Ascending aorta (tissue), 2 donors: ENCODE measurements around the gene TMEM8B. TPM values are rescaled to one million over a fixed set of nuclear protein-coding genes. Genes with fewer than 3 reads are reported as not detected.
A peak's percentile ranks its signal among the peaks of the same experiment; 100 is the strongest.

Experiments used
- DNase-seq, 2 donors: peaks; one replicate each; pipeline ENCODE4 v3.0.0-alpha.2; 2019; ENCODE audit warnings: low spot score in 2 of 2
- H3K27ac ChIP-seq, 2 donors: fragments of 200-600 bp; sonication (generic); one replicate each; pipeline ENCODE4 v1.5.1; 2016 to 2017; ENCODE audit warnings: mild to moderate bottlenecking in 1 of 2
- H3K27me3 ChIP-seq: fragments of 200-600 bp; sonication (generic); one replicate; pipeline ENCODE4 v1.5.1; 2017
- H3K36me3 ChIP-seq, 2 donors: fragments of 200-600 bp; sonication (generic); one replicate each; pipeline ENCODE4 v1.5.1; 2016
- H3K4me1 ChIP-seq, 2 donors: fragments of 200-600 bp; sonication (generic); one replicate each; pipeline ENCODE4 v1.5.1; 2016 to 2017; ENCODE audit warnings: mild to moderate bottlenecking in 1 of 2
- H3K4me3 ChIP-seq, 2 donors: fragments of 200-600 bp; sonication (generic); one replicate each; pipeline ENCODE4 v1.5.1; 2016 to 2017; ENCODE audit warnings: mild to moderate bottlenecking in 1 of 2
- H3K9me3 ChIP-seq, 2 donors: fragments of 200-600 bp; sonication (generic); one replicate each; pipeline ENCODE4 v1.5.1; 2016
- CTCF ChIP-seq, 3 experiments: fragments of 200-600 bp in 2 of 3; fragments of 450-650 bp in 1 of 3; sonication (generic) in 2 of 3; IDR thresholded peaks; one replicate each; pipeline ENCODE4 v1.5.1; 2016 to 2019; ENCODE audit warnings: antibody characterized with exemption in 3 of 3, mild to moderate bottlenecking in 1 of 3, moderate library complexity in 1 of 3
- intact Hi-C: fragments of 100-400 bp; cut with DNase I; formaldehyde crosslinking; loops from one replicate; pipeline ENCODE4 v1.15.1; 2023
- total RNA-seq: library from RNA; depleted of rRNA; stranded (reverse); fragments of >200 nt; gene quantifications from one replicate; pipeline ENCODE4 v1.1.0, GENCODE V29; 2016

The TMEM8B gene
- total RNA-seq, 1 donor from 2014 or later = 37.3 TPM

GRCh38 chr9:35816708-35817107 is 12.3 kb upstream of the TMEM8B start:
- DNase-seq = no peak
- intact Hi-C loops = loop anchor here (10.0 kb wide), 1 partner anchor 218 kb away; the partner anchor contains the start of gene RECK
- no peak overlapping the region for H3K4me3 ChIP-seq
- H3K4me1 ChIP-seq = peaks cover 8 to 18% of the 10 kb centered on the region in 2 donors
- H3K36me3 ChIP-seq = no peaks in the 10 kb centered on the region
- no peak for TF ChIP-seq CTCF (IDR thresholded peaks at IDR 0.05)
- no peaks in the 10 kb centered on the region for H3K27me3 ChIP-seq
- H3K9me3 ChIP-seq = no peaks in the 10 kb centered on the region
- no peak overlapping the region for H3K27ac ChIP-seq

DNA sequence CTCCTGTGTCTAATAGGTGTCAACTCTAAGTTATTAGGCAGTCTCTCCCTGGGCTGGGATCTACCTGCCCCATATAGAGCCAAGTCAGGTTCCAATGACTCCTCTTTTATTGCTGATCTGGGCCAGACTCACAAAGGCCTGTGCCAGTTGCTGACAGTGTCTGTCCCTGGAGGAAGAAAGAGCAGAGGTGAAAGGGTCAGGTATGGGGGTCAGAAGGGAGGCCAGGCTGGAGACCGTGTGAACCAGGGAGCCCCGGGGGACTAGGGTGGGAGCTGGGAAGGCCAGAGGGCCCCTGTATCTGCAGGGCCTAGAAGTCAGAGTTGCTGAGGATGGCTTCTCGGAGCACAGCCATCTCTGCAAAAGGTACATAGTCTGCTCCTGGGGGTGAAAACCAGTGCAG is 10.7 kb upstream of the TMEM8B start:
- Histone ChIP-seq H3K4me3 (no peak overlapping the region), H3K36me3 (no peaks in the 10 kb centered on the region), H3K27ac (no peak overlapping the region), H3K9me3 (no peaks in the 10 kb centered on the region), H3K27me3 (no peaks in the 10 kb centered on the region), H3K4me1 (peaks cover 6 to 9% of the 10 kb centered on the region in 2 donors)
- TF ChIP-seq CTCF (IDR thresholded peaks at IDR 0.05) = no peak
- intact Hi-C loops = loop anchor here (10.0 kb wide), 1 partner anchor 216 kb away; the partner anchor contains the start of gene RECK
- DNase-seq = no peak

- TF ChIP-seq CTCF (IDR thresholded peaks at IDR 0.05) = no peak
- Histone ChIP-seq H3K27ac (no peak overlapping the region), H3K9me3 (no peaks in the 10 kb centered on the region), H3K4me3 (no peak overlapping the region), H3K36me3 (no peaks in the 10 kb centered on the region), H3K4me1 (no peaks in the 10 kb centered on the region), H3K27me3 (no peaks in the 10 kb centered on the region)
- no peak for DNase-seq
- intact Hi-C loops = no loop called here
Measured at GRCh38 chr9:35820076-35820475, 9.0 kb upstream of the TMEM8B start.

DNA sequence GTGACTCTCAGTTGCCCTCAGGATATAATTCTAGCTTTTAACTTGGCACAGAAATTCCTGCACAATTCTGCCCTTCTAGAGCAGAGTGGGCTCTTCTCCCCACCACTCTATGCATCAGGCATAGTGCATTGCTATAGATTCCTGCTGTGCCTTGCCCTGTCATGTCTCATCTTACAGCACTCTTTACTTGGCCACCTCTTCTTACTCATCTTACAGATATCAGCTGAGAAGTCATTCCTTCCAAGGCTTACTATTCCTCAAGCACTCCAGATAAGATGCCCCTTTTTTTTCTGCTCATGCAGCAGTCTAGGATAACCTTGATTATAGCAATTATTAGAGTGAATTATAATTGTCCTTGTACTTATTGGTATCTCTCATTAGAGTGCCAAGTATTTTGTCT is 6.1 kb upstream of the TMEM8B start:
- Histone ChIP-seq H3K4me3 (no peak overlapping the region), H3K9me3 (no peaks in the 10 kb centered on the region), H3K27me3 (no peaks in the 10 kb centered on the region), H3K4me1 (peaks cover 0 to 5% of the 10 kb centered on the region in 2 donors), H3K27ac (no peak overlapping the region), H3K36me3 (no peaks in the 10 kb centered on the region)
- no peak for TF ChIP-seq CTCF (IDR thresholded peaks at IDR 0.05)
- no peak for DNase-seq
- intact Hi-C loops = no loop called here

GRCh38 chr9:35826071-35826701 is 2.8 kb upstream of the TMEM8B start:
- H3K4me1 ChIP-seq = peaks cover 10 to 22% of the 10 kb centered on the region in 2 donors
- H3K27me3 ChIP-seq = no peaks in the 10 kb centered on the region
- intact Hi-C loops = loop anchor here (5.0 kb wide), 3 partner anchors 56 to 169 kb away; partner anchors contain the start of genes CCDC107 and RMRP
- TF ChIP-seq CTCF (IDR thresholded peaks at IDR 0.05) = peak; percentile 60 to 77 (median 65)
- H3K9me3 ChIP-seq = no peaks in the 10 kb centered on the region
- peak in 1 of 2 donors; percentile 62 for DNase-seq
- H3K36me3 ChIP-seq = no peaks in the 10 kb centered on the region
- H3K27ac ChIP-seq = no peak overlapping the region
- H3K4me3 ChIP-seq = no peak overlapping the region
